GM21360 (cell line): ENCODE results near the gene FABP1.

ENCODE experiments used
- ATAC-seq: cut with Tn5 transposase; IDR thresholded peaks from one replicate; pipeline ENCODE4 v1.9.1; 2021; ENCODE audit warnings: mild to moderate bottlenecking, moderate library complexity; ENCODE audit not compliant: unreplicated experiment

FABP1 gene

GRCh38 chr2:88127888-88128653 lies at the start of gene FABP1:
Gene FABP1, minus strand, starts transcription at chr2:88128062. Its CDS starts 45 bp downstream, at chr2:88128017.
- no peak for ATAC-seq

GRCh38 chr2:88177556-88177955 lies 49.7 kb upstream of the FABP1 start:
- no peak for ATAC-seq

DNA sequence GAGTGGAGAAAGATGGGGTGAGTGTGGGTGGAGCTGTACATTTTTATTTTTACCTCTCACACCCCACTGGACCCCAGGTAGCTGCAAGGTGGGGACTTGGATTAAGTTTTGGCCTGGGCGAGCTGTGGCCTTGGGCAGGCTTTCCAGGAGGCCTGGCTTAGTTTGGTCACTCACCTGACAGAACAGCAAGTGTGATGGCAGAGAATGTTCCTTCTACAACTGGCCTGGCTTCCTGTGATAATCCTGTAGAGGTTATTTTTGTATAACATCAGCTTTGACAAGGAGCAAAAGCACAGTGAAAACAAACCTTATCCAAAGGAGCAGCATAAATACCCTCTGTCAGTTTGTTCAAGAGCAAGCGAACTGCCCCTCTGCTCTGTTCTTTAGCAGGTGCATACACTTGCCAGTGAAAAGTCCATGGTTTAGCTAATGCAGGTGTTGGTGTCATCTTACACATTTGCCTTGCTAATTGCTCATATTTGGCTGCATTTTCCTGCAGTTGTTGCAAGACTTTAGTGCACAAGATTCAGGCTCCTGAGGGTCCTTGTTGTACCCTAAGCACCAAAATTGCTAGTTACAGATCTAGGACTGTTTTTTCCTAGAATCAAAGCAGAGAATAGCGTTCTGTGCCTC lies 48.6 kb upstream of the FABP1 start:
- no peak for ATAC-seq

GRCh38 chr2:88172882-88173281 lies 45.0 kb upstream of the FABP1 start:
- ATAC-seq = no peak

DNA sequence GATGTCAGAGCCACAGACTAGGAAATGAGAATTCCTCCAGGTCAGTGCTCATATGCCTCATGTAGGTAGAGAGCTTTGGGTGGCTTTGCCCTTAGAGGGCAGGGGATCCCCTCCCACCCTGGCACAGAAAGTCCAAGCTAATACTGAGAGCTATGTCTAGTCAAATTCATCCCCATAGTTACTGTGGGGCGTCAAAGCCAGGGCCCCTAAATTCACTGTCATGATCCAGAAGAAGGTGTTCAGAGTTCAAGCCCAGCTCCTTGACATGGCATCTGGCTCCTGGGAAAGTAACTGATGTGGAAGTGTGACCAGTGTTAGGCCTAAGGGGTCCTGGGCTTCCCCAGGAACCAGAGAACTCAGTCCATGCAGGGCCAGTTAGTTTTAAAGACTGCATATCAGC lies 44.1 kb upstream of the FABP1 start:
- no peak for ATAC-seq

- ATAC-seq = no peak
Measured at GRCh38 chr2:88170472-88170892, 42.6 kb upstream of the FABP1 start.

- ATAC-seq = no peak
Measured at GRCh38 chr2:88168386-88168785, 40.5 kb upstream of the FABP1 start.

DNA sequence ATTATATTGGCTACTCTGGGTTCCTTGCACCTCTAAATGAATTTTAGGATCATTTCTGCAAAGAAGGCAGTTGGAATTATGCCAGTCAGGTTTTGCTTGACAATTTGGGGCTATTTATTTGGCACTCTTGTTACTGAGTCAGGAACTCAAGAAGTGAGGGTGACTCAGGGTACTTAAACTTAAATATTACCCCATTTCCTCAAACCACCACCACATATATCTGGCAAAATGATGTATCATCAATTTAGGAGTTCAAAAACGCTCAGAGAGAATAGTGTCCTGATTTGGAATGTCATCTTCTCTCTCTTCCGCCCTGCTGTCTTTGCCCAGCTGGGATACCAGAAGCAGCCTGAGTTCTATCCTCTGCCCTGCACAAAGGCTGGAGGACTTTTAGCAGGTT lies 39.9 kb upstream of the FABP1 start:
- ATAC-seq = no peak

DNA sequence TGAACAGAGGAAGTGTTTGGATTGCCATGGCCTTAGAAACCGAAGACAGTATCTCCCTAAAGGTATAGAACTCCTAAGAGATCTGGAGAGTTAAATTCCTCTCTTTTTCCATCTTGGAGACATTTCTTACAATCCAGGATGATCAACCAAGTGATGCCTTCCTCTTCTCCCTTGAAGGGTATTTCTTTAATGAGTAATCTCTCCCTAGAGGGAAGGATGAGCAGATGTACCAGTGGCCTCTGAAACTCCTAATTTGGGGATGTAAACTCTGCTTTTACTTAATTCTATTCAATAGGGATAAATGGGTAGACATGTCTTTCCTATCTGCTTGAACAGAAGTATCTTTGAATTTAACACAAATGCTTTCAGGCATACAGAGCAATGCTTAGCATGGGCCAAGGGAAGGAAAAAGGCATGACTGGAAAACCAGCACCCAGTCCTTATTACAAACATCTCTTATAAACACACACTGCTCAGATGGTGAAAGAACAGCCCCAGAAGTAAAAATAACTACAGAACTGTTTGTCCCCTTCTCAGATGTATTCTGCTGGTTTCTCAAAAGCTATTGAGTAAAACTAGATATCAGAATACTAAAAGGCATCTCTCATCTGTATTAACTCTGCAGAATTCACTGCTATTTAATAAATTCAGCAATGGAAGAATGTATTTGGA lies 37.6 kb upstream of the FABP1 start:
- ATAC-seq = no peak

- no peak for ATAC-seq
Measured at GRCh38 chr2:88161446-88162244, 33.8 kb upstream of the FABP1 start.

DNA sequence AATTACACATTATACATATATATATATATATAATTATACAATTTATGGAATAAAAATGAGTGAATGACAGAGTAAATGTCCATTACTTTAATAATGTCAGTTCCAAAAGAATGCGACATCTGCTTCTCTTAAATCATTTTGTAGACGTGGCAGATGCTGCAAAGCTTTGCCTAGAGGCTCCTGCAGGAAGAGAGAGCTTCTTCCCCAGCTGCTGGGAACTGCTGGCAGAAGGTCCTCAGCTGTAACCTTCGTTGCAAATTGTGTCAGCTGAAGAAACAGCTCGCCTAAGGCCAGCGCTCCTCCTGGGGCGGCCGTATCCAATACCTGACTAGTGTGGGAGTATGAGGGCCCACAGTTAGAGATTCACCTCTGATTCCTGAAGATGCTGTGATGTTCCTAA lies 32.7 kb upstream of the FABP1 start:
- no peak for ATAC-seq

- no peak for ATAC-seq
Measured at GRCh38 chr2:88159955-88160415, 32.1 kb upstream of the FABP1 start.

- ATAC-seq = no peak
Measured at GRCh38 chr2:88159481-88159880, 31.6 kb upstream of the FABP1 start.

- no peak for ATAC-seq
Measured at GRCh38 chr2:88148929-88149438, 21.1 kb upstream of the FABP1 start.

DNA sequence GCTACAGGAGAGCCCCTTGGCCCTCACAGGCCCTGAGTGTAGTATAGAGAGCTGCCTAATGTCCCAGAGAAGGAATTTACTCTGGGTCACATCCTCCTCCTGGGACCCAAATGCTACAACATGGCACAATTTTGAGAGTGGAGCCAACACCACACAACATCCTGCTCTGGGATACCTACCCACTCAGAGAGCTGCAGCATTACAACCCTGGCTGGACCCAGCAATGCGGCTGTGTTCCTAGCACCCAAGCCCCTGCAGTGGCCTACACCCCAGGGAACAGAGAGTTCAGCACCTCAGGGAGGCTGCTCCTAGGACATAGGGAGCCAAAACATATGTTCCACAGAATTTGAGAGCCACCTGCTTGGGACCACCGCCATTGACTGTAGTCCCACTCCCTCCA lies 19.3 kb upstream of the FABP1 start:
- ATAC-seq = no peak

- ATAC-seq = no peak
Measured at GRCh38 chr2:88146590-88146989, 18.7 kb upstream of the FABP1 start.

GRCh38 chr2:88144914-88145497 lies 17.1 kb upstream of the FABP1 start:
- ATAC-seq = no peak

- no peak for ATAC-seq
Measured at GRCh38 chr2:88144271-88144670, 16.4 kb upstream of the FABP1 start.

DNA sequence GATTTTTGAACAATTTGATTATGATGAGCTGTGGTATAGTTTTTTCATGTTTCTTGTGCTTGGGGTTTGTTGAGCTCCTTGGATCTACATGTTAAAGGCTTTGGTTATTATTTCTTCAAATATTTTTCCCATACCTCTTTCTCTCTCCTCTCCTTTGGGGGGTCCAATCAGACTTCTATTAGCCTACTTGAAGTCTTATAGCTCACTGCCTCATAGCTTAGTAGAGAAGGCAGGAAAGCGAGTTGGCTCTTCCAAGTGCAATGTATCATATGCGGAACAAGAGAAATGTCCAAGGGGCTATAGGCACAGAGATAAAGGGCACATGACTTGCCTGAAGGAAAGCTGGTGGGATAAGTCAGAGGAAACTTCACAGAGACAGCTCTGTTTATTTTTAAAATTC lies 14.1 kb upstream of the FABP1 start:
- no peak for ATAC-seq

GRCh38 chr2:88139804-88140203 lies 11.9 kb upstream of the FABP1 start:
- ATAC-seq = no peak
